ENCODE data around the gene TMIGD2.
A peak's percentile ranks its signal among the peaks of the same experiment; 100 is the strongest.

The TMIGD2 gene

GRCh38 chr19:4295972-4296771 is 6.0 kb downstream of the TMIGD2 start:
- ATAC-seq = peak; percentile 16; the same call in 1 of the 3 replicates
- peak; percentile 33; the same call in 1 of the 2 replicates for TF ChIP-seq TCF4 (CRISPR knock-in tag; IDR thresholded peaks at IDR 0.05; ENCODE audit: borderline replicate concordance)
- TF ChIP-seq CREB5 (CRISPR knock-in tag; IDR thresholded peaks at IDR 0.05; ENCODE audit: low read depth) = no peak

- ATAC-seq = no peak
- TF ChIP-seq SNAI2 (CRISPR knock-in tag; IDR thresholded peaks at IDR 0.05) (no peak), ZFP3 (CRISPR knock-in tag; IDR thresholded peaks at IDR 0.05) (no peak), ZNF70 (CRISPR knock-in tag; IDR thresholded peaks at IDR 0.05) (no peak), ZNF8 (CRISPR knock-in tag; IDR thresholded peaks at IDR 0.05) (no peak), ZC3H10 (CRISPR knock-in tag; IDR thresholded peaks at IDR 0.05) (no peak), GLIS3 (CRISPR knock-in tag; IDR thresholded peaks at IDR 0.05) (no peak), PATZ1 (CRISPR knock-in tag; IDR thresholded peaks at IDR 0.05; ENCODE audit: borderline replicate concordance) (no peak), CSDC2 (CRISPR knock-in tag; IDR thresholded peaks at IDR 0.05) (no peak), ZNF565 (CRISPR knock-in tag; conservative IDR thresholded peaks at IDR 0.05; ENCODE audit: low read depth) (no peak)
Observed at GRCh38 chr19:4294389-4294788, 7.8 kb downstream of the TMIGD2 start.

- no peak for ATAC-seq
- TF ChIP-seq ZFP30 (CRISPR knock-in tag; IDR thresholded peaks at IDR 0.05) (no peak), TOX (CRISPR knock-in tag; IDR thresholded peaks at IDR 0.05; ENCODE audit: borderline replicate concordance) (no peak), BACH2 (CRISPR knock-in tag; IDR thresholded peaks at IDR 0.05; ENCODE audit: borderline replicate concordance) (no peak), ZFP3 (CRISPR knock-in tag; IDR thresholded peaks at IDR 0.05) (no peak), SNAI2 (CRISPR knock-in tag; IDR thresholded peaks at IDR 0.05) (no peak), ZNF565 (CRISPR knock-in tag; conservative IDR thresholded peaks at IDR 0.05; ENCODE audit: low read depth) (no peak), ARNTL (CRISPR knock-in tag; IDR thresholded peaks at IDR 0.05; ENCODE audit: borderline replicate concordance, low read depth) (no peak), ISL1 (CRISPR knock-in tag; IDR thresholded peaks at IDR 0.05) (no peak), GLIS3 (CRISPR knock-in tag; IDR thresholded peaks at IDR 0.05) (no peak), ZNF70 (CRISPR knock-in tag; IDR thresholded peaks at IDR 0.05) (no peak), CSDC2 (CRISPR knock-in tag; IDR thresholded peaks at IDR 0.05) (no peak), OSR1 (CRISPR knock-in tag; IDR thresholded peaks at IDR 0.05) (no peak), CREB5 (CRISPR knock-in tag; IDR thresholded peaks at IDR 0.05; ENCODE audit: low read depth) (no peak), RARB (CRISPR knock-in tag; IDR thresholded peaks at IDR 0.05) (no peak), PATZ1 (CRISPR knock-in tag; IDR thresholded peaks at IDR 0.05; ENCODE audit: borderline replicate concordance) (no peak)
Observed at GRCh38 chr19:4292515-4292914, 9.7 kb downstream of the TMIGD2 start.

GRCh38 chr19:4291184-4291732 is 10.9 kb downstream of the TMIGD2 start:
- TF ChIP-seq ZNF70 (CRISPR knock-in tag; IDR thresholded peaks at IDR 0.05) (no peak), PATZ1 (CRISPR knock-in tag; IDR thresholded peaks at IDR 0.05; ENCODE audit: borderline replicate concordance) (no peak), ISL1 (CRISPR knock-in tag; IDR thresholded peaks at IDR 0.05) (no peak), SNAI2 (CRISPR knock-in tag; IDR thresholded peaks at IDR 0.05) (no peak), ARNTL (CRISPR knock-in tag; IDR thresholded peaks at IDR 0.05; ENCODE audit: borderline replicate concordance, low read depth) (no peak), PPARA (CRISPR knock-in tag; IDR thresholded peaks at IDR 0.05; ENCODE audit: borderline replicate concordance) (no peak), ZFP30 (CRISPR knock-in tag; IDR thresholded peaks at IDR 0.05) (no peak), GLIS3 (CRISPR knock-in tag; IDR thresholded peaks at IDR 0.05) (no peak), TCF4 (CRISPR knock-in tag; IDR thresholded peaks at IDR 0.05; ENCODE audit: borderline replicate concordance) (no peak), TSHZ2 (CRISPR knock-in tag; IDR thresholded peaks at IDR 0.05) (no peak), BACH2 (CRISPR knock-in tag; IDR thresholded peaks at IDR 0.05; ENCODE audit: borderline replicate concordance) (no peak), RARB (CRISPR knock-in tag; IDR thresholded peaks at IDR 0.05) (no peak), ZC3H10 (CRISPR knock-in tag; IDR thresholded peaks at IDR 0.05) (no peak), ZFP3 (CRISPR knock-in tag; IDR thresholded peaks at IDR 0.05) (no peak), CSDC2 (CRISPR knock-in tag; IDR thresholded peaks at IDR 0.05) (no peak)
- ATAC-seq = no peak

Measured in SK-N-SH treated with all-trans-retinoic acid at 6 μM for 48 hours (cell line).